NCI-H345 (cell line): ENCODE measurements around the gene ARL6IP4.
A peak's percentile ranks its signal among the peaks of the same experiment; 100 is the strongest.

Experiments
- DNase-seq: peaks from one replicate; lab custom pipeline; 2025; lab: John Stamatoyannopoulos, UW

The ARL6IP4 gene

GRCh38 chr12:122958198-122958888 is 22.1 kb upstream of the ARL6IP4 start:
- DNase-seq, result no peak

GRCh38 chr12:122959566-122960192 is 20.8 kb upstream of the ARL6IP4 start:
- DNase-seq, result no peak

- no peak for DNase-seq
Observed at GRCh38 chr12:122960193-122960569, 20.3 kb upstream of the ARL6IP4 start.

- DNase-seq, result no peak
Observed at GRCh38 chr12:122961531-122962329, 18.8 kb upstream of the ARL6IP4 start.

- no peak for DNase-seq
Observed at GRCh38 chr12:122963941-122964265, 16.6 kb upstream of the ARL6IP4 start.

- no peak for DNase-seq
Observed at GRCh38 chr12:122964439-122965257, 15.8 kb upstream of the ARL6IP4 start.

- no peak for DNase-seq
Observed at GRCh38 chr12:122965321-122965751, 15.1 kb upstream of the ARL6IP4 start.

- DNase-seq, result peak; percentile 95
Observed at GRCh38 chr12:122965851-122966742, 14.4 kb upstream of the ARL6IP4 start, which contains the start of gene ABCB9. TSS of gene ABCB9 (minus strand) at chr12:122966463. CDS start at chr12:122960235, 6,228 bp downstream.

GRCh38 chr12:122966743-122967550 is 13.5 kb upstream of the ARL6IP4 start:
- no peak for DNase-seq

- no peak for DNase-seq
Observed at GRCh38 chr12:122968104-122968503, 12.4 kb upstream of the ARL6IP4 start.

- DNase-seq, result peak; percentile 21
Observed at GRCh38 chr12:122969676-122970075, 10.8 kb upstream of the ARL6IP4 start.

GRCh38 chr12:122974274-122974891 is 6.1 kb upstream of the ARL6IP4 start:
- DNase-seq, result peak; percentile 98

GRCh38 chr12:122974892-122975789 is 5.3 kb upstream of the ARL6IP4 start, which contains the start of gene OGFOD2:
TSS of gene OGFOD2 (plus strand) at chr12:122975244. CDS start at chr12:122975252, 8 bp downstream.
- DNase-seq, result peak; percentile 93

- no peak for DNase-seq
Observed at GRCh38 chr12:122975790-122976647, 4.5 kb upstream of the ARL6IP4 start.

GRCh38 chr12:122976648-122976975 is 3.9 kb upstream of the ARL6IP4 start:
- DNase-seq, result no peak

- DNase-seq, result no peak
Observed at GRCh38 chr12:122977153-122977552, 3.3 kb upstream of the ARL6IP4 start.

GRCh38 chr12:122977655-122978392 is 2.7 kb upstream of the ARL6IP4 start:
- no peak for DNase-seq
